ENCODE measurements around the gene TRA2A.

GRCh38 chr7:23529262-23529859, 2.4 kb downstream of the TRA2A start:
- TF ChIP-seq RNF219 (CRISPR knock-in tag; IDR thresholded peaks at IDR 0.05) (no peak), MXI1 (IDR thresholded peaks at IDR 0.05; ENCODE audit: borderline replicate concordance, low read depth, low read length) (no peak)

Measured in HepG2 (cell line).